ENCODE results near the gene SRA1. TPM values are rescaled to one million over a fixed set of nuclear protein-coding genes. Genes with fewer than 3 reads are reported as not detected.

The SRA1 gene
- total RNA-seq, 1 donor from 2014 or later: 34.6 TPM

GRCh38 chr5:140547508-140548299, 9.6 kb downstream of the SRA1 start, which contains the start of gene EIF4EBP3:
Gene EIF4EBP3 (plus strand): TSS chr5:140547662. CDS start chr5:140547738, 76 bp downstream.
- no peaks in the 10 kb centered on the region for H3K27me3 Mint-ChIP-seq
- peak within 1 kb of the TSS; percentile 89 for H3K27ac Mint-ChIP-seq
- H3K9me3 Mint-ChIP-seq (ENCODE audit: low read depth): no peaks in the 10 kb centered on the region
- peak; percentile 88 for DNase-seq (ENCODE audit: low spot score, unreplicated experiment)
- H3K4me3 Mint-ChIP-seq (ENCODE audit: low read depth): peak within 1 kb of the TSS; percentile 63
- H3K36me3 Mint-ChIP-seq (ENCODE audit: insufficient read depth): peaks cover 19% of the 10 kb centered on the region
- peak; percentile 53 for TF ChIP-seq CTCF (IDR thresholded peaks at IDR 0.05; ENCODE audit: unreplicated experiment)
- peaks cover 14% of the 10 kb centered on the region for H3K4me1 Mint-ChIP-seq (ENCODE audit: low read depth)

DNA sequence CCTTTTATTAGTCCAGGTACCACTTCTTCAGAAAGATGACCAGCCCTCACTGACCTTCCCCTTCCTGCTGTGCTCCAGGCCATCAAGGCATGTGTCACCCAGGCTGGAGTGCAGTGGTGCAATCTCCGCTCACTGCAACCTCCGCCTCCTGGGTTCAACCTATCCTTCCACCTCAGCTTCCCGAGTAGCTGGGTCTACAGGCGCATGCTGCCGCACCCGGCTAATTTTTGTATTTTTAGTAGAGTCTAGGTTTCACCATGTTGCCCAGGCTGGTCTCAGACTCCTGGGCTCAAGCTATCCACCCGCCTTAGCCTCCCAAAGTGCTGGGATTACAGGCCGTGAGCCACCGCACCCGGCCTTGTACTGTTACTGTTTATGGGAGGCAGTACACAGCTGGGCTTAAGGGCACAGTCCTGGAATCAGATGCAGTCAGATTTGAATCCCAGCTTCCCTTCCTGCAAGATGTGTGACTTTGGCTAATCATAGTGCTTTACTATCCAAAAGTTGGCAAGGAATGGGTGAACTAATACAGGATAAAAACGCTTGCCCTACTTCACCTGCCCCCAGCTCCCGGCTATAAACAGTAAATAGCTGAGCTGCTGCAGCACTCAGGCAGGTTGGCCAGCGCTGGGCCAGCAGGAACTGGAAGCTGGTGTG, 10.3 kb downstream of the SRA1 start:
- peaks cover 14% of the 10 kb centered on the region for H3K4me1 Mint-ChIP-seq (ENCODE audit: low read depth)
- peak overlapping the region; percentile 63 for H3K4me3 Mint-ChIP-seq (ENCODE audit: low read depth)
- peaks cover 19% of the 10 kb centered on the region for H3K36me3 Mint-ChIP-seq (ENCODE audit: insufficient read depth)
- DNase-seq (ENCODE audit: low spot score, unreplicated experiment): no peak
- H3K27me3 Mint-ChIP-seq: no peaks in the 10 kb centered on the region
- H3K9me3 Mint-ChIP-seq (ENCODE audit: low read depth): no peaks in the 10 kb centered on the region
- TF ChIP-seq CTCF (IDR thresholded peaks at IDR 0.05; ENCODE audit: unreplicated experiment): no peak
- H3K27ac Mint-ChIP-seq: peak overlapping the region; percentile 89

- Mint-ChIP-seq H3K27me3 (no peaks in the 10 kb centered on the region), H3K36me3 (ENCODE audit: insufficient read depth) (peaks cover 16% of the 10 kb centered on the region), H3K27ac (no peak overlapping the region), H3K9me3 (ENCODE audit: low read depth) (no peaks in the 10 kb centered on the region), H3K4me1 (ENCODE audit: low read depth) (peaks cover 14% of the 10 kb centered on the region), H3K4me3 (ENCODE audit: low read depth) (no peak overlapping the region)
- DNase-seq (ENCODE audit: low spot score, unreplicated experiment): no peak
- TF ChIP-seq CTCF (IDR thresholded peaks at IDR 0.05; ENCODE audit: unreplicated experiment): no peak
Observed at GRCh38 chr5:140545606-140546005, 11.7 kb downstream of the SRA1 start.

- no peaks in the 10 kb centered on the region for H3K27me3 Mint-ChIP-seq
- peaks cover 14% of the 10 kb centered on the region for H3K4me1 Mint-ChIP-seq (ENCODE audit: low read depth)
- no peak overlapping the region for H3K4me3 Mint-ChIP-seq (ENCODE audit: low read depth)
- H3K36me3 Mint-ChIP-seq (ENCODE audit: insufficient read depth): peaks cover 13% of the 10 kb centered on the region
- no peak for TF ChIP-seq CTCF (IDR thresholded peaks at IDR 0.05; ENCODE audit: unreplicated experiment)
- H3K9me3 Mint-ChIP-seq (ENCODE audit: low read depth): no peaks in the 10 kb centered on the region
- peak overlapping the region; percentile 1 for H3K27ac Mint-ChIP-seq
- DNase-seq (ENCODE audit: low spot score, unreplicated experiment): no peak
Observed at GRCh38 chr5:140544986-140545385, 12.3 kb downstream of the SRA1 start.

- H3K9me3 Mint-ChIP-seq (ENCODE audit: low read depth): no peaks in the 10 kb centered on the region
- DNase-seq (ENCODE audit: low spot score, unreplicated experiment): no peak
- no peak for TF ChIP-seq CTCF (IDR thresholded peaks at IDR 0.05; ENCODE audit: unreplicated experiment)
- peaks cover 19% of the 10 kb centered on the region for H3K36me3 Mint-ChIP-seq (ENCODE audit: insufficient read depth)
- no peak overlapping the region for H3K4me3 Mint-ChIP-seq (ENCODE audit: low read depth)
- no peak overlapping the region for H3K27ac Mint-ChIP-seq
- H3K27me3 Mint-ChIP-seq: no peaks in the 10 kb centered on the region
- H3K4me1 Mint-ChIP-seq (ENCODE audit: low read depth): peaks cover 12% of the 10 kb centered on the region
Observed at GRCh38 chr5:140542972-140543371, 14.3 kb downstream of the SRA1 start.

Data from progenitor cell of endocrine pancreas (in vitro differentiated cells).